Left cardiac atrium (tissue), 4 donors: ENCODE measurements around the gene CACNA1G. TPM values are rescaled to one million over a fixed set of nuclear protein-coding genes. Genes with fewer than 3 reads are reported as not detected.

Experiments
- ATAC-seq, 2 donors: fragments of 200-7000 bp; cut with Tn5 transposase; one replicate each; pipeline ENCODE4 v1.9.1; 2020; ENCODE audit warnings: mild to moderate bottlenecking in 2 of 2, moderate library complexity in 2 of 2
- DNase-seq: peaks from one replicate; pipeline ENCODE4 v3.0.0-alpha.2; 2020
- intact Hi-C, 2 donors: fragments of 100-400 bp; cut with DNase I; formaldehyde crosslinking; loops; one replicate each; pipeline versions ENCODE4 v1.14.1 to v1.15.1; 2022 to 2023
- total RNA-seq, 2 donors: library from RNA; stranded (reverse); fragmentation: NEBNext Ultra II Directional; extraction: Animal tissue kit (Norgen Biotek cat#: 25700); gene quantifications; one replicate each; pipeline ENCODE4 v1.2.1, GENCODE V29; 2021
- donor health status: DM: no; HTN: yes; CAD: no.
- donor health status: DM: no; HTN: yes; CAD: no; lungs with severe emphysema.
- donor health status: DM: yes; HTN: yes; CAD: no.
- donor health status: Dilated cardiomyopathy.

CACNA1G gene
- total RNA-seq, 2 donors from 2014 or later, result 5.7 to 6.9 TPM

GRCh38 chr17:50668025-50668837 is 107.7 kb downstream of the CACNA1G start:
- intact Hi-C loops, result no loop called here
- peak in 1 of 2 donors; percentile 9 for ATAC-seq

GRCh38 chr17:50668838-50669581 is 108.5 kb downstream of the CACNA1G start:
- ATAC-seq, result no peak
- DNase-seq, result no peak
- intact Hi-C loops, result no loop called here

More at GRCh38 chr17:50668025-50668837, 107.7 kb downstream of the CACNA1G start:
- DNase-seq, result no peak

- ATAC-seq (no peak), DNase-seq (no peak)
- intact Hi-C loops, result no loop called here
Measured at GRCh38 chr17:50672071-50672470, 111.6 kb downstream of the CACNA1G start.

GRCh38 chr17:50672831-50673551 is 112.5 kb downstream of the CACNA1G start:
- intact Hi-C loops, result no loop called here
- ATAC-seq (peak; percentile 84 to 95), DNase-seq (peak; percentile 73)

GRCh38 chr17:50675190-50675589 is 114.7 kb downstream of the CACNA1G start:
- intact Hi-C loops, result loop anchor here in 1 of 2 donors (5.0 kb wide), 1 partner anchor 43 kb away; the partner anchor contains the start of gene ABCC3
- DNase-seq (no peak), ATAC-seq (no peak)

GRCh38 chr17:50675627-50676026 is 115.1 kb downstream of the CACNA1G start:
- intact Hi-C loops, result loop anchor here in 1 of 2 donors (5.0 kb wide), 1 partner anchor 43 kb away; the partner anchor contains the start of gene ABCC3
- ATAC-seq, result no peak
- peak; percentile 18 for DNase-seq

- no peak for DNase-seq
- intact Hi-C loops, result loop anchor here in 1 of 2 donors (5.0 kb wide), 1 partner anchor 44 kb away; the partner anchor contains the start of gene ABCC3
Measured at GRCh38 chr17:50676065-50676975, 115.8 kb downstream of the CACNA1G start.

More at GRCh38 chr17:50676065-50676975, 115.8 kb downstream of the CACNA1G start:
- no peak for ATAC-seq

Other genes with a start within 250 kb of the CACNA1G start
- gene XYLT2, start 214.6 kb upstream of the CACNA1G start, total RNA-seq, result 10 to 100 TPM; 13.6 to 17.3 TPM
- gene MRPL27, start 187.5 kb upstream of the CACNA1G start, total RNA-seq, result 10 to 100 TPM; 68.6 to 78.5 TPM
- 1 to 10 TPM in 1 of 2 donors, under 1 TPM in 1; 0.24 to 1.3 TPM for gene EME1, start 187.5 kb upstream of the CACNA1G start, total RNA-seq
- 10 to 100 TPM; 35.3 to 70.5 TPM for gene LRRC59, start 163.2 kb upstream of the CACNA1G start, total RNA-seq
- gene ACSF2, start 134.5 kb upstream of the CACNA1G start, total RNA-seq, result 10 to 100 TPM; 64.8 to 66.4 TPM
- 1 to 10 TPM in 1 of 2 donors, under 1 TPM in 1; 0.37 to 1.1 TPM for gene CHAD, start 91.8 kb upstream of the CACNA1G start, total RNA-seq
- 10 to 100 TPM; 31.6 to 38.8 TPM for gene RSAD1, start 81.9 kb upstream of the CACNA1G start, total RNA-seq
- under 1 TPM; 0.39 to 0.59 TPM for gene MYCBPAP, start 52.3 kb upstream of the CACNA1G start, total RNA-seq
- gene EPN3, start 28.0 kb upstream of the CACNA1G start, total RNA-seq, result 10 to 100 TPM in 1 of 2 donors, 1 to 10 TPM in 1; 7.0 to 16.1 TPM
- gene SPATA20, start 13.5 kb upstream of the CACNA1G start, total RNA-seq, result 10 to 100 TPM; 41.0 to 41.1 TPM
- gene ABCC3, start 74.2 kb downstream of the CACNA1G start, total RNA-seq, result 1 to 10 TPM; 1.4 to 5.2 TPM
- 10 to 100 TPM; 43.8 to 45.4 TPM for gene ANKRD40, start 147.2 kb downstream of the CACNA1G start, total RNA-seq
- gene LUC7L3, start 158.9 kb downstream of the CACNA1G start, total RNA-seq, result 10 to 100 TPM; 49.4 to 66.9 TPM
- gene ANKRD40CL, start 206.8 kb downstream of the CACNA1G start, total RNA-seq, result not detected